Measurements from ENCODE around the gene TUBA1A.
"Not testable (repeated sequence)": the region's sequence is repeated elsewhere in the genome, so short reads cannot be mapped to it uniquely, and the experiment has no call there.

- not testable (repeated sequence) for TF ChIP-seq ZNF449 (tag by site-specific recombination; IDR thresholded peaks at IDR 0.05); TCF7L2 (IDR thresholded peaks at IDR 0.05; ENCODE audit: borderline replicate concordance, low read depth, low read length); REST (tag by site-specific recombination; IDR thresholded peaks at IDR 0.05); ZNF561 (tag by site-specific recombination; IDR thresholded peaks at IDR 0.05; ENCODE audit: borderline replicate concordance)
These were observed 4.2 kb downstream of the TUBA1A start for GRCh38 chr12:49184697-49185096.
